Activated CD4-positive, CD25-positive, alpha-beta regulatory T cell (primary cell): ENCODE measurements around the gene XK.
"Not testable (repeated sequence)": the region's sequence is repeated elsewhere in the genome, so short reads cannot be mapped to it uniquely, and the experiment has no call there.

Experiments
- DNase-seq, 4 experiments: peaks; one replicate each; lab custom pipeline; 2025; lab: John Stamatoyannopoulos, UW

Gene XK

GRCh38 chrX:37754516-37754915, 68.9 kb downstream of the XK start:
- DNase-seq = no peak

- DNase-seq = no peak
These were observed 69.4 kb downstream of the XK start for GRCh38 chrX:37755025-37755424.

- no peak for DNase-seq
These were observed 71.5 kb downstream of the XK start for GRCh38 chrX:37757082-37757481.

- no peak for DNase-seq
These were observed 73.8 kb downstream of the XK start for GRCh38 chrX:37759351-37759750.

- no peak for DNase-seq
These were observed 74.4 kb downstream of the XK start for GRCh38 chrX:37759878-37760418.

GRCh38 chrX:37763400-37763799, 77.8 kb downstream of the XK start:
- no peak for DNase-seq

- DNase-seq = no peak
These were observed 79.9 kb downstream of the XK start for GRCh38 chrX:37765507-37765906.

- no peak for DNase-seq
These were observed 81.8 kb downstream of the XK start for GRCh38 chrX:37767430-37767829.

GRCh38 chrX:37768866-37769265, 83.3 kb downstream of the XK start:
- not testable (repeated sequence) for DNase-seq

GRCh38 chrX:37776283-37776986, 90.8 kb downstream of the XK start:
- no peak for DNase-seq

- no peak for DNase-seq
These were observed 91.4 kb downstream of the XK start for GRCh38 chrX:37776987-37777325.

- DNase-seq = no peak
These were observed 94.3 kb downstream of the XK start, which contains the start of gene CYBB for GRCh38 chrX:37779857-37780256. Gene CYBB, plus strand, starts transcription at chrX:37780059. Its CDS starts 19 bp downstream, at chrX:37780078.

GRCh38 chrX:37781081-37781480, 95.5 kb downstream of the XK start:
- no peak for DNase-seq
